Peyer's patch (tissue), 4 donors: ENCODE measurements around the gene FAM136A.

Experiments
- POLR2A ChIP-seq, 2 donors: fragments of 450-650 bp; IDR thresholded peaks; one replicate each; pipeline ENCODE4 v1.5.1; 2017; ENCODE audit warnings: antibody characterized with exemption in 2 of 2, mild to moderate bottlenecking in 2 of 2, moderate library complexity in 2 of 2
- TF ChIP-seq, protein P1 (sequence below), 6 experiments: fragments of 450-650 bp in 4 of 6; fragments of 200-600 bp in 2 of 6; sonication (generic) in 1 of 6; IDR thresholded peaks; one replicate each; pipeline ENCODE4 v1.5.1; 2017 to 2019; ENCODE audit warnings: antibody characterized with exemption in 6 of 6, mild to moderate bottlenecking in 3 of 6, moderate library complexity in 1 of 6

- TF ChIP-seq, protein P1, sequence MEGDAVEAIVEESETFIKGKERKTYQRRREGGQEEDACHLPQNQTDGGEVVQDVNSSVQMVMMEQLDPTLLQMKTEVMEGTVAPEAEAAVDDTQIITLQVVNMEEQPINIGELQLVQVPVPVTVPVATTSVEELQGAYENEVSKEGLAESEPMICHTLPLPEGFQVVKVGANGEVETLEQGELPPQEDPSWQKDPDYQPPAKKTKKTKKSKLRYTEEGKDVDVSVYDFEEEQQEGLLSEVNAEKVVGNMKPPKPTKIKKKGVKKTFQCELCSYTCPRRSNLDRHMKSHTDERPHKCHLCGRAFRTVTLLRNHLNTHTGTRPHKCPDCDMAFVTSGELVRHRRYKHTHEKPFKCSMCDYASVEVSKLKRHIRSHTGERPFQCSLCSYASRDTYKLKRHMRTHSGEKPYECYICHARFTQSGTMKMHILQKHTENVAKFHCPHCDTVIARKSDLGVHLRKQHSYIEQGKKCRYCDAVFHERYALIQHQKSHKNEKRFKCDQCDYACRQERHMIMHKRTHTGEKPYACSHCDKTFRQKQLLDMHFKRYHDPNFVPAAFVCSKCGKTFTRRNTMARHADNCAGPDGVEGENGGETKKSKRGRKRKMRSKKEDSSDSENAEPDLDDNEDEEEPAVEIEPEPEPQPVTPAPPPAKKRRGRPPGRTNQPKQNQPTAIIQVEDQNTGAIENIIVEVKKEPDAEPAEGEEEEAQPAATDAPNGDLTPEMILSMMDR (IDR thresholded peaks at IDR 0.05), result no peak
- TF ChIP-seq POLR2A (IDR thresholded peaks at IDR 0.05), result no peak
These were observed 2.6 kb upstream of the FAM136A start for GRCh38 chr2:70304498-70304897.
